ENCODE measurements around the gene TDRD7.
A peak's percentile ranks its signal among the peaks of the same experiment; 100 is the strongest.

The TDRD7 gene

DNA sequence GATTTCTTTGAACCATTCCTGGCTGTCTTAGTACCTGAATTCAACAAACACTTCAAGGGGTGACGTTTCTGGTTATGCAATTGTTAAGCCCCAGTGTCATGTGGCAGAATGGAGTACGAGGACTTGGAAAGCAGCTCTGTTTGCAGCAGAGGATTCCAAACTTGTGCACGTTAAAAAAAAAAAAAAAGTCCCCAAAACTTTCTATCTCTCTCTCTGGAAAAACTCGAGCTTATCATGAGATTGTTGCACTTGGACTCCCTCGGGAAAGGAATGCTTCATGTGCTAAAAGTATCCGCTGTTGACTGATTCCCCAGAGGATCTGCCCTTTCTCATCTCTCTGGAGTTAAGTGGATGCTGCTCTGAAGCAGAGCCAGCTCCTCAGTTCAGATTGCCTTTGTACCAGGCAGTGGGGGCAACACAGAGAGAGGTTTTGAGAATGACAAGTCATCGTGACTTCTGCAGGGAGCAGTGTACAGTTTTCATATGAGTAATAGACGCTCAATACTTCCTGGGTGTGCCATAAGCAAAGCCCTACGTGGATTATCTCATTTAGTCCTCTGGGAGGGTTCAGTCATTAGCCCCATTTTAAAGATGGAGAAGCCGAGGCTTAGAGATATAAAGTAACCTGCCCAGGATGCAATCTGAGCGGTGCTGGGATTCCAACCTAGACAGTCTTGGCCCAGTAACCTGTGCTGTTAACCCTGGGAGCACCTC, 117.6 kb downstream of the TDRD7 start:
- peak; percentile 2 for DNase-seq

DNA sequence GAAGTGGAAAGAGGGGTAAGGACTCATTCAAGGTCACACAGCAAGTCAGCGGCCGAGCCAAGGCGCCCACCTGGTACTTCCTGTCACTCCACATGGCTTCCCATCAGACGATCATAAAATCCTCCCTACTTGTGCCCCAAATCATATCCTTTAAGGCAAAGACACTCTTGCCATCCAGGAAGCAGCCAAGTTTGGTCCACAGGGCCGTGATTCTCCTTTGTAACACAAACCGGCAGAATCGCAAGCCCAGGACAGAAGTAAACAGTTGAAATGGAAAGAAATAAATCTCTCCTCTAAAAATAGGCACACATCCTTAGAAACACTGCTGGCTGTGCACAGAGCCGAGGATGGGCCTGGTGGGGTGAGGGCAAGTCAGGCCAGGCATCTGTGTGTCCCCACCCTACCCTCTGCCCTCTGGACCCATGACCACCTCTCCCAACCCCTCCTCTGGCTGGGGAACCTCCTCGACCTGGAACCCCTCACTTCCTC, 120.0 kb downstream of the TDRD7 start:
- no peak for DNase-seq

DNA sequence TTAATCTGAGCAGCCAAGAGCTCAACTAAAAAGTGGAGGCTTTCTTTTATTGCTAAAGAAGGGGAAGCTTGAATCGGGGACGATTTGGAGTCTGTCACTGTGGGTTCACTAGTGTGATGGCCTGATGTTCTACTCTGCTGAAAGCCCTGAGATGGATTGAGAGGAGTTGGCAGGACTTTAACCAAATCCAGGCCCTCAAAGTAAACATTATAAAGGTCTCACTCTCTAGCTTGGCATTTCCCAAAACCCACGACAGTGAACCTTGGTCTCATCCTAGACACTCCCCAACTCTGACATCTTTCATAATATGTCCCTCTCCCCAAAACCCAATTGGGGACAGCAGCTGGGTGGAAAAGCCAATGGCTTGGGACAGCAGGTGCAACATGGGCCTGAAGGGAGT, 122.3 kb downstream of the TDRD7 start:
- no peak for DNase-seq

DNA sequence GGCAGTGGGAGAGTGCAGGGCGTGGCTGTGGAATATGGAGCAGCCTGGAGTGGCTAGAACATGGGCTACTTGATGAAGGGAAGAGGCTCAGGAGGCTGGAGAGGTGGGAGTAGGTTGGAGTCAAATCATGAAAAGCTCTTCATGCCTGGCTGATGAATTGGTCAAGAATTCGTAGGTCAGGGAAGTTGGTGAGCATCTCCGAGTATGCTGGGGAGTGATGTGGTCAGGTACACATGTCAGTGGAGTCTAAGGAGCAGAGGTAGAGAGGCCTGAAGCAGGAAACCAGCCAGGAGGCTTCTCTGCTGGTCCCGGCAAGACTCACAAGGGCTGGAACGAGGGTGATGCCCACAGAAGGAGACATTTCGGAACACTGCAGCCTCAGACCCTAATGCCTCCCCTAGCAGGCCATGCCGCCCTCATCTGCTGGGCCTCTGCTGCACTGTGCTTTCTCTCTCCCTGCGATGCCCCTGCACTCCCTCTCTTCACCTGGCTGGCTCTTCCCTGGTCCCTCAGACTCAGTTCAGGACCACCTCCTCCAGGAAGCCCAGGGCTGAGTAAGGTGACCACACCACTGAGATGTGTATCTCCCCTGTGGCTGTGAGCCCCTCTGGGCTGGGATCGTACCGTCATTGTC, 123.2 kb downstream of the TDRD7 start:
- DNase-seq: no peak

DNA sequence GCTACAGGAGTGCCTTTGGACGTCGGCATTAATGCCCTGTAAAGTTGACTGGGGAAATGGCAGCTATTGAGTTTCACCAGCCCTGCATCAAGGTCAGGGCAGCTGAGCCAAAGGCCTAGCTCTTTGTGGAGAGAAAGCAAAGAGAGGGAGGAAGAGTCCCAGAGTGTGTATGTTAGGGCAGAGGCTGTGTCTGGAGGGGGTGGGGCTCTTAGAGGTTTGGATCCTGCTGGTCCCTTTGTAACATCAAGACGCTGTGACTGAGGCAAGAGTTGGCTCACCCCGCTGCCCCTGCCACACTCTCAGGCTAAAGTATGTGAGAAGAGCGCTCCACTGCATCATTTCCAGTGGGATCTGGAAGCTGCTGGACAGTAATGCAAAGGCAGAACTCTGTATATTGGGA, 123.9 kb downstream of the TDRD7 start:
- no peak for DNase-seq

DNA sequence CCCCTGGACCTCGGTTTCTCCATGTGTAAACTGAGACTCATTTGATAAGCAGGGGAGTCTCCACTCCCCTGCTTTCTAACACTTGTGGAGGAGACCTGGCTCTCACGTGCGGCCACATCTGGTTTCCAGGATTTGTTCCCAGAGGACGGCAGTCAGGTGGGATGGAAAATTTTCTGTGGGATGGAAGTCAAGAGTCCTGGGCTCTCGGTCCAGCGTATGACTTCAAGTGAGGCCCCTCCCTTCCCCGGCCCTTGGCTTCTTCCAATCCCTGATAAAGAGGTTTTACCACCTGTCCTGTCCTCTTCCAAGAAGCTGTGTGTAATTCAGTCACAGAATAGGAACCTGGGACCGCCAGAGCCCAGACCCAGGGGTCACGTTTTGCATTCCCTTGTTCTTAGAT, 124.6 kb downstream of the TDRD7 start:
- no peak for DNase-seq

DNA sequence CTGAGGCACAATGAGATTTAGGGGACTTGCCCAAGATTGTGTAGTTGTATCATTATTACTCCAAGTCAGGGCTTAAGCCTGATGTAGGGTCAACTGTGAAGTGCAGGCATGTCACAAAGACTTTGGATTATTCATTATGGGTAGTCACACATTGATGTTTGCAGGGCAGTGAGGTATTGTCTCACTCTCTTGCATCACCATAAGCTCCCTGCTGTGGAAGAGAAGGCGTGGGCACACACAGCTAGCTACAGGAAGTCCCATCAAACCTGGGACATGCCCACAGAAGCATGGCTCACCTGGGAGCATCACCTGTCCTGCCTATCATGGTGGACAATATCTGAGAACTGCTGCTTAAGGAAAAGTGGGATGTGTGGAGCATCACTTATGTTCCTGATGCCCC, 131.7 kb downstream of the TDRD7 start:
- DNase-seq: no peak

DNA sequence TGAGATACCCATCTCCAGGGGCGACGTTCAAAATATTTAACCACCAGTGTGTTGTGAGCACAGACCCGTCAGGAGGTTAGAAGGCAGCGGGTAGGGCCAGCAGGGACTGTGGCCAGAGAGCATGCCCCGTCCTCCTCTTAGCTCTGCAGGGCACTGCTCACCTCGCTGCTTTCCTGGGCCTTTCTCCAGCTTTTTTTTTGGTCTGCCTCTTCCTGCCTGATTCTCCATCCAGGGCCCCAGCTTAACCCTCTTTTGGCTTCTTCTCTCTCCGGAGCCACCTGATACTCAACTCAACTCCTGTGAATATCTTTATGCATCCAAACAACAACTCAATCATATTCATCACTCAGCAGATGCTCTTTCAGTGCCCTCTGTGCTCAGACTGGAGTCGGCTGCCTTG, 133.6 kb downstream of the TDRD7 start:
- no peak for DNase-seq

Measured in suppressor macrophage treated with lipopolysaccharide for 4 hours (primary cell).